Neural cell (in vitro differentiated cells): ENCODE measurements around the gene ARHGEF4.

Experiments used
- CTCF ChIP-seq: fragments of 450-650 bp; IDR thresholded peaks from 2 replicates; pipeline ENCODE4 v1.5.1; 2014; ENCODE audit warnings: antibody characterized with exemption, mild to moderate bottlenecking, moderate library complexity; ENCODE audit not compliant: poor library complexity, severe bottlenecking
- EP300 ChIP-seq: fragments of 450-650 bp; conservative IDR thresholded peaks from 2 replicates; pipeline ENCODE4 v1.6.1; 2014; ENCODE audit warnings: antibody characterized with exemption, mild to moderate bottlenecking, moderate library complexity; ENCODE audit not compliant: poor library complexity, severe bottlenecking
- EZH2 ChIP-seq: fragments of 200-600, 300-800 bp; shearing (Covaris generic), sonication (generic); IDR thresholded peaks from 2 replicates; pipeline ENCODE4 v1.6.1; 2014; ENCODE audit warnings: antibody characterized with exemption, low read length, borderline replicate concordance, mild to moderate bottlenecking; ENCODE audit not compliant: insufficient read depth, poor library complexity, severe bottlenecking

- TF ChIP-seq CTCF (no peak), EZH2 (no peak), EP300 (no peak)
Observed at GRCh38 chr2:130851624-130852382, 15.1 kb downstream of the ARHGEF4 start.
